HEK293T (cell line): ENCODE data around the gene CPTP.

Experiments
- CTCF ChIA-PET: fragments of 350-600 bp; formaldehyde crosslinking; extraction: SDS; loops from one replicate; lab custom pipeline; 2021; ENCODE audit warnings: antibody characterized with exemption, inconsistent platforms; lab: Yijun Ruan, JAX
- POLR2A ChIA-PET: fragments of 350-600 bp; formaldehyde crosslinking; extraction: SDS; loops from one replicate; lab custom pipeline; 2020; ENCODE audit warnings: antibody characterized with exemption, inconsistent platforms; lab: Yijun Ruan, JAX
- DNase-seq: peaks from one replicate; pipeline ENCODE4 v3.0.0; 2012; ENCODE audit warnings: mixed read lengths; ENCODE audit errors: extremely low spot score
- ARNT ChIP-seq: fragments of 450-650 bp; IDR thresholded peaks from 2 replicates; pipeline ENCODE4 v1.6.1; 2017; ENCODE audit warnings: mild to moderate bottlenecking
- BHLHE40 ChIP-seq: fragments of 450-650 bp; IDR thresholded peaks from 2 replicates; pipeline ENCODE4 v1.6.1; 2016; ENCODE audit warnings: mild to moderate bottlenecking, moderate library complexity, borderline replicate concordance
- CTBP1 ChIP-seq: fragments of 450-650 bp; IDR thresholded peaks from 2 replicates; pipeline ENCODE4 v1.6.1; 2016; ENCODE audit warnings: borderline replicate concordance
- ELF4 ChIP-seq: fragments of 450-650 bp; IDR thresholded peaks from 2 replicates; pipeline ENCODE4 v1.6.1; 2017; ENCODE audit warnings: antibody characterized with exemption
- FOXA1 ChIP-seq: fragments of 450-650 bp; IDR thresholded peaks from 2 replicates; pipeline ENCODE4 v1.6.1; 2016; ENCODE audit warnings: mild to moderate bottlenecking
- FOXK2 ChIP-seq: fragments of 450-650 bp; IDR thresholded peaks from 2 replicates; pipeline ENCODE4 v1.6.1; 2016; ENCODE audit warnings: mild to moderate bottlenecking
- FOXM1 ChIP-seq: fragments of 450-650 bp; IDR thresholded peaks from 2 replicates; pipeline ENCODE4 v1.6.1; 2017; ENCODE audit warnings: mild to moderate bottlenecking, borderline replicate concordance
- HDGF ChIP-seq: fragments of 450-650 bp; IDR thresholded peaks from 2 replicates; pipeline ENCODE4 v1.6.1; 2017; ENCODE audit warnings: antibody characterized with exemption, borderline replicate concordance
- L3MBTL2 ChIP-seq: fragments of 450-650 bp; conservative IDR thresholded peaks from 2 replicates; pipeline ENCODE4 v1.6.1; 2016; ENCODE audit warnings: mild to moderate bottlenecking
- LEF1 ChIP-seq: fragments of 450-650 bp; IDR thresholded peaks from 2 replicates; pipeline ENCODE4 v1.6.1; 2017; ENCODE audit warnings: mild to moderate bottlenecking, borderline replicate concordance
- NFRKB ChIP-seq: fragments of 450-650 bp; IDR thresholded peaks from 2 replicates; pipeline ENCODE4 v1.6.1; 2016; ENCODE audit warnings: mild to moderate bottlenecking, moderate library complexity
- SP1 ChIP-seq: fragments of 450-650 bp; IDR thresholded peaks from 2 replicates; pipeline ENCODE4 v1.6.1; 2017
- SUZ12 ChIP-seq: fragments of 450-650 bp; IDR thresholded peaks from 2 replicates; pipeline ENCODE4 v1.6.1; 2016; ENCODE audit warnings: mild to moderate bottlenecking
- TARDBP ChIP-seq: fragments of 450-650 bp; IDR thresholded peaks from 2 replicates; pipeline ENCODE4 v1.6.1; 2016
- ZNF384 ChIP-seq: fragments of 450-650 bp; IDR thresholded peaks from 2 replicates; pipeline ENCODE4 v1.6.1; 2016
- TF ChIP-seq, protein P1 (sequence below): fragments of 450-650 bp; IDR thresholded peaks from 2 replicates; pipeline ENCODE4 v1.6.1; 2016

The CPTP gene

DNA sequence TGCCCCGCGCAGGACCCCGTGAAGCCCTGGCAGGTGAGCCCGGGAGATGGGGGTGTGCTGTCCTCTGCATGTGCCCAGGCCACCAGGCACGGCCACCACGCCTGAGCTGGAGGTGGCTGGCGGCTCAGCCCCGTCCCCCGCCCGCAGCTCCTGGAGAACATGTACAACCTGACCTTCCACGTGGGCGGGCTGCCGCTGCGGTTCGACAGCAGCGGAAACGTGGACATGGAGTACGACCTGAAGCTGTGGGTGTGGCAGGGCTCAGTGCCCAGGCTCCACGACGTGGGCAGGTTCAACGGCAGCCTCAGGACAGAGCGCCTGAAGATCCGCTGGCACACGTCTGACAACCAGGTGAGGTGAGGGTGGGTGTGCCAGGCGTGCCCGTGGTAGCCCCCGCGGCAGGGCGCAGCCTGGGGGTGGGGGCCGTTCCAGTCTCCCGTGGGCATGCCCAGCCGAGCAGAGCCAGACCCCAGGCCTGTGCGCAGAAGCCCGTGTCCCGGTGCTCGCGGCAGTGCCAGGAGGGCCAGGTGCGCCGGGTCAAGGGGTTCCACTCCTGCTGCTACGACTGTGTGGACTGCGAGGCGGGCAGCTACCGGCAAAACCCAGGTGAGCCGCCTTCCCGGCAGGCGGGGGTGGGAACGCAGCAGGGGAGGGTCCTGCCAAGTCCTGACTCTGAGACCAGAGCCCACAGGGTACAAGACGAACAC, 8.3 kb downstream of the CPTP start:
- CTCF ChIA-PET, result no interaction called here
- TF ChIP-seq ZNF384, result no peak
- TF ChIP-seq L3MBTL2, result no peak
- no peak for TF ChIP-seq LEF1
- TF ChIP-seq ELF4, result no peak
- TF ChIP-seq ARNT, result no peak
- no peak for TF ChIP-seq SUZ12
- TF ChIP-seq HDGF, result no peak
- no peak for TF ChIP-seq TARDBP
- POLR2A ChIA-PET, result interaction anchor here (1.4 kb wide), 1 partner anchor 15 kb away, joined by 3 read pairs; no protein-coding TSS in a partner anchor
- DNase-seq, result no peak

DNA sequence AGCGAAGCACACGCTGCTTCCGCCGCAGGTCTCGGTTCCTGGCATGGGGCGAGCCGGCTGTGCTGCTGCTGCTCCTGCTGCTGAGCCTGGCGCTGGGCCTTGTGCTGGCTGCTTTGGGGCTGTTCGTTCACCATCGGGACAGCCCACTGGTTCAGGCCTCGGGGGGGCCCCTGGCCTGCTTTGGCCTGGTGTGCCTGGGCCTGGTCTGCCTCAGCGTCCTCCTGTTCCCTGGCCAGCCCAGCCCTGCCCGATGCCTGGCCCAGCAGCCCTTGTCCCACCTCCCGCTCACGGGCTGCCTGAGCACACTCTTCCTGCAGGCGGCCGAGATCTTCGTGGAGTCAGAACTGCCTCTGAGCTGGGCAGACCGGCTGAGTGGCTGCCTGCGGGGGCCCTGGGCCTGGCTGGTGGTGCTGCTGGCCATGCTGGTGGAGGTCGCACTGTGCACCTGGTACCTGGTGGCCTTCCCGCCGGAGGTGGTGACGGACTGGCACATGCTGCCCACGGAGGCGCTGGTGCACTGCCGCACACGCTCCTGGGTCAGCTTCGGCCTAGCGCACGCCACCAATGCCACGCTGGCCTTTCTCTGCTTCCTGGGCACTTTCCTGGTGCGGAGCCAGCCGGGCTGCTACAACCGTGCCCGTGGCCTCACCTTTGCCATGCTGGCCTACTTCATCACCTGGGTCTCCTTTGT, 9.1 kb downstream of the CPTP start:
- ChIA-PET CTCF (no interaction called here), POLR2A (no interaction called here)
- no peak for DNase-seq
- TF ChIP-seq, protein P1, sequence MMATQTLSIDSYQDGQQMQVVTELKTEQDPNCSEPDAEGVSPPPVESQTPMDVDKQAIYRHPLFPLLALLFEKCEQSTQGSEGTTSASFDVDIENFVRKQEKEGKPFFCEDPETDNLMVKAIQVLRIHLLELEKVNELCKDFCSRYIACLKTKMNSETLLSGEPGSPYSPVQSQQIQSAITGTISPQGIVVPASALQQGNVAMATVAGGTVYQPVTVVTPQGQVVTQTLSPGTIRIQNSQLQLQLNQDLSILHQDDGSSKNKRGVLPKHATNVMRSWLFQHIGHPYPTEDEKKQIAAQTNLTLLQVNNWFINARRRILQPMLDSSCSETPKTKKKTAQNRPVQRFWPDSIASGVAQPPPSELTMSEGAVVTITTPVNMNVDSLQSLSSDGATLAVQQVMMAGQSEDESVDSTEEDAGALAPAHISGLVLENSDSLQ, result no peak
- TF ChIP-seq FOXM1 (no peak), SUZ12 (no peak), ELF4 (no peak), FOXK2 (no peak), NFRKB (no peak), TARDBP (no peak), FOXA1 (no peak), HDGF (no peak), ZNF384 (no peak), CTBP1 (no peak), SP1 (no peak), ARNT (no peak), L3MBTL2 (no peak)

DNA sequence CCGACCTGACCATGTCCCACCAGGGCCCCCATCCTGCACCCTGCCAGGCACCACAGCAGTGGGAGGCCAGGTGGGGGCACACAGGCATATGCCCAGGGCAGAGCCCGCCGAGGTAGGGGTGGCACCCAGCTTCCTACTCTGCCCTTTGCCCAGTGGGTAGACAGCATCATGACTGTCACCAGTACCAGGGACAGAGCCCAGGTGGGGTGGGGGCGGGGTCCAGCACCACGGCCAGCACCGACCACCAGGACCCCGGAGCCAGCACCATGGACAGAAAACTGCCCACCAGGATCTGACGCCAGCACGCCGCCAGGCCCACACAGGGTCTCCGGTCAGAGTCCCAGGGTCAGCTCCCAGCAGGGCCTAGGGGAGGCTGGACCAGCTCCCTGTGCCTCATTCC, 10.2 kb downstream of the CPTP start:
- CTCF ChIA-PET, result interaction anchor here (0.7 kb wide), 1 partner anchor 214 kb away, joined by 3 read pairs; no protein-coding TSS in a partner anchor
- TF ChIP-seq BHLHE40 (no peak), FOXK2 (no peak), L3MBTL2 (no peak)
- DNase-seq, result no peak
- POLR2A ChIA-PET, result interaction anchor here (1.2 kb wide), 1 partner anchor 13 kb away, joined by 5 read pairs; no protein-coding TSS in a partner anchor

DNA sequence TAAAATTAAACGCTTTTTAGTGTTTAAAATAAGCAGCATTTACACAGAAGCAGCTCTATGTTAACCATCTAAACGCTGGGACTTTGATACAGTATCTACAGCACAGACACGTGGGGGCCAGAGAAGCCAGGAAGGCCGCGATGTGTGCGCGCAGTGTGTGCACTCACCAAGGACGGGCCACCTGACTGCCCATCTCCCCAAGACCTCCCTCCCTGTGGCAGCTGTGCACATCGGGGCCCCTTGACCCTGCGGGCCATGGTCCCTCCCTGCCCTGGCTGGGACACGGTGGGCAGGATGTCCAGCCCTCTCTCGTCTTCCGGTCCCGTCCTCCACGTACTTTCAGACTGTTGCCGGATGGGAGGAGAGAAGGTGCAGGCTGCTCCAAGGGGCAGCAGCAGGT, 10.7 kb downstream of the CPTP start:
- no peak for TF ChIP-seq FOXM1
- TF ChIP-seq BHLHE40, result no peak
- TF ChIP-seq SUZ12, result no peak
- no peak for TF ChIP-seq ELF4
- no peak for TF ChIP-seq FOXA1
- ChIA-PET CTCF (interaction anchor here (0.6 to 0.7 kb wide), 2 partner anchors 14 to 213 kb away, joined by 3 read pairs; no protein-coding TSS in a partner anchor), POLR2A (interaction anchor here (1.2 kb wide), 1 partner anchor 13 kb away, joined by 5 read pairs; no protein-coding TSS in a partner anchor)
- no peak for DNase-seq

DNA sequence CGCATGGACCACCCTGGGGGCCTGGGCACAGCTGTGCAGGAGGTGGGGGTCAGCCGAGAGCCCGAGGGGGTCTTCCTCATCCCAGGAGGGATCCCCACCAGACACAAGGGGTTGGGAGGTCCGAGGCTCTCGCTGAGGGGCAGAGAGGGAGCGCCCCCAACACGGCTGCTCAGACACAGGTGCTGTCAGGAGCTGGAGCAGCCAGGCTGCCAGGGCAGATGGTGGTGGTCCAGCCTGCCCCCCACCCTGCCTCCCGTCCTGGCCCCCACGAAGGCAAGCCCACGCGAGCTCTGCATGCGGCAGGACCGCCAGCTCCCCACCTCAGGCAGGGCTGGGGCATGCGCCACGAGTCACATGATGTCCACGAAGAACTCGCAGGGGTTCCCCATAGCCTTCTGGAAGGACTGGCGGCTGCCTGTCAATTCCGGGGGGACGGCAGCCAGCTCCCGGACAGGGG, 11.2 kb downstream of the CPTP start:
- TF ChIP-seq, protein P1, result no peak
- TF ChIP-seq FOXK2 (no peak), SUZ12 (no peak), TARDBP (no peak), FOXA1 (no peak), HDGF (no peak), L3MBTL2 (no peak), SP1 (no peak), ZNF384 (no peak), BHLHE40 (no peak), LEF1 (no peak), ELF4 (no peak), FOXM1 (no peak), ARNT (no peak)
- ChIA-PET CTCF (interaction anchor here (0.6 kb wide), 1 partner anchor 15 kb away, joined by 3 read pairs; no protein-coding TSS in a partner anchor), POLR2A (interaction anchor here (0.9 to 1.2 kb wide), 2 partner anchors 12 kb away, joined by 4 to 5 read pairs; no protein-coding TSS in a partner anchor)
- DNase-seq, result no peak

DNA sequence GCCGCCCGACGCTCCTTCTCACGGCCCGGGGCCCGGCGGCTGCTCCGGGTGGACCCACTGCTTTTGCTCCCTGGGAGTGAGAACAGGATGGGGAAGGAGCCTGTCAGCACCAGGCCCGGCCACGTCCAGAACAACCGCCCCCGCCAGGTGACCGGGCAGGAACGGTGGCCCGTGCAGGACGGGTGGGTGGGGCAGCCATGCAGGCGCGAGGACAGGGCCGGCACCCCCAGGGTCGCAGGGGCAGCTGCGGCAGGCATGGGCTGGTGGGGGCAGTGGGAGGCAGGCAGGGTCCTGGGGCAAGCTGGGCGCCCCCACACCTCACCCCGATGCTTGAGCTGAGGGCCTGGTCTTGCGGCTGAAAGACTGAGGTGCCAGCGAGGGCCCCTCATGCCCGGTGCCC, 11.8 kb downstream of the CPTP start:
- CTCF ChIA-PET, result no interaction called here

More for the DNA sequence above, 11.8 kb downstream of the CPTP start:
- no peak for DNase-seq
- TF ChIP-seq SP1 (no peak), FOXK2 (no peak), ARNT (no peak), BHLHE40 (no peak), HDGF (no peak), CTBP1 (no peak), FOXM1 (no peak), SUZ12 (no peak), FOXA1 (no peak), ZNF384 (no peak)
- POLR2A ChIA-PET, result interaction anchor here (0.9 kb wide), 1 partner anchor 11 kb away, joined by 4 read pairs; no protein-coding TSS in a partner anchor
